ENCODE data around the gene TUBGCP3.
A peak's percentile ranks its signal among the peaks of the same experiment; 100 is the strongest.
"Not testable (repeated sequence)": the region's sequence is repeated elsewhere in the genome, so short reads cannot be mapped to it uniquely, and the experiment has no call there.

TUBGCP3 gene

GRCh38 chr13:112525356-112525945 is 62.5 kb downstream of the TUBGCP3 start:
- FAIRE-seq: no peak

GRCh38 chr13:112522578-112522977 is 65.4 kb downstream of the TUBGCP3 start:
- no peak for FAIRE-seq

GRCh38 chr13:112521073-112521685 is 66.8 kb downstream of the TUBGCP3 start:
- FAIRE-seq: no peak

GRCh38 chr13:112519517-112520060 is 68.4 kb downstream of the TUBGCP3 start:
- FAIRE-seq: no peak

- no peak for FAIRE-seq
Observed at GRCh38 chr13:112516218-112516617, 71.7 kb downstream of the TUBGCP3 start.

GRCh38 chr13:112513761-112514160 is 74.2 kb downstream of the TUBGCP3 start:
- no peak for FAIRE-seq

- FAIRE-seq: no peak
Observed at GRCh38 chr13:112510987-112511685, 76.8 kb downstream of the TUBGCP3 start.

GRCh38 chr13:112510002-112510780 is 77.8 kb downstream of the TUBGCP3 start:
- peak; percentile 27 for FAIRE-seq

- no peak for FAIRE-seq
Observed at GRCh38 chr13:112509190-112509589, 78.8 kb downstream of the TUBGCP3 start.

GRCh38 chr13:112506046-112506445 is 81.9 kb downstream of the TUBGCP3 start:
- FAIRE-seq: no peak

- no peak for FAIRE-seq
Observed at GRCh38 chr13:112496166-112496565, 91.8 kb downstream of the TUBGCP3 start.

- FAIRE-seq: no peak
Observed at GRCh38 chr13:112495465-112495864, 92.5 kb downstream of the TUBGCP3 start.

GRCh38 chr13:112489199-112489598 is 98.8 kb downstream of the TUBGCP3 start:
- no peak for FAIRE-seq

- FAIRE-seq: not testable (repeated sequence)
Observed at GRCh38 chr13:112488343-112489050, 99.5 kb downstream of the TUBGCP3 start.

- no peak for FAIRE-seq
Observed at GRCh38 chr13:112487127-112487517, 100.8 kb downstream of the TUBGCP3 start.

- FAIRE-seq: no peak
Observed at GRCh38 chr13:112486386-112487126, 101.4 kb downstream of the TUBGCP3 start.

GRCh38 chr13:112485814-112486213 is 102.1 kb downstream of the TUBGCP3 start:
- FAIRE-seq: not testable (repeated sequence)

GRCh38 chr13:112483299-112483698 is 104.7 kb downstream of the TUBGCP3 start:
- no peak for FAIRE-seq

- no peak for FAIRE-seq
Observed at GRCh38 chr13:112481458-112481857, 106.5 kb downstream of the TUBGCP3 start.

GRCh38 chr13:112479389-112479788 is 108.6 kb downstream of the TUBGCP3 start:
- FAIRE-seq: no peak

- FAIRE-seq: no peak
Observed at GRCh38 chr13:112477070-112477619, 110.8 kb downstream of the TUBGCP3 start.
